Mesenteric fat pad (tissue), 1 donor: Measurements from ENCODE around the gene UBXN6. TPM values are rescaled to one million over a fixed set of nuclear protein-coding genes. Genes with fewer than 3 reads are reported as not detected.

Experiments used
- DNase-seq: peaks from one replicate; pipeline ENCODE4 v3.0.0-alpha.2; 2020; ENCODE audit warnings: low spot score
- total RNA-seq: library from RNA; stranded (reverse); fragmentation: NEBNext Ultra II Directional; extraction: Animal tissue kit (Norgen Biotek cat#: 25700); gene quantifications from one replicate; pipeline ENCODE4 v1.2.1, GENCODE V29; 2021
- donor health status: DM: yes; HTN: yes; CAD: no.

The UBXN6 gene
- total RNA-seq, 1 donor from 2014 or later, result 119 TPM

- DNase-seq, result no peak
Observed at GRCh38 chr19:4456843-4457653, 546 bp downstream of the UBXN6 start.

GRCh38 chr19:4456476-4456842, 1.1 kb downstream of the UBXN6 start:
- DNase-seq, result no peak

GRCh38 chr19:4455719-4456475, 1.7 kb downstream of the UBXN6 start:
- no peak for DNase-seq

GRCh38 chr19:4454747-4455718, 2.6 kb downstream of the UBXN6 start:
- no peak for DNase-seq

- DNase-seq, result no peak
Observed at GRCh38 chr19:4453232-4454179, 4.1 kb downstream of the UBXN6 start.

- no peak for DNase-seq
Observed at GRCh38 chr19:4452230-4452990, 5.2 kb downstream of the UBXN6 start.

- no peak for DNase-seq
Observed at GRCh38 chr19:4449639-4450028, 8.0 kb downstream of the UBXN6 start.

GRCh38 chr19:4449022-4449638, 8.5 kb downstream of the UBXN6 start:
- no peak for DNase-seq

GRCh38 chr19:4448147-4448985, 9.2 kb downstream of the UBXN6 start:
- DNase-seq, result no peak

GRCh38 chr19:4447327-4448146, 10.1 kb downstream of the UBXN6 start:
- no peak for DNase-seq

- no peak for DNase-seq
Observed at GRCh38 chr19:4446704-4447200, 10.8 kb downstream of the UBXN6 start.

- no peak for DNase-seq
Observed at GRCh38 chr19:4445963-4446703, 11.5 kb downstream of the UBXN6 start.

- DNase-seq, result no peak
Observed at GRCh38 chr19:4444765-4445741, 12.5 kb downstream of the UBXN6 start.

GRCh38 chr19:4443966-4444764, 13.4 kb downstream of the UBXN6 start:
- no peak for DNase-seq
